Measurements from ENCODE around the gene KANSL1. TPM values are rescaled to one million over a fixed set of nuclear protein-coding genes. Genes with fewer than 3 reads are reported as not detected.

The KANSL1 gene
- total and polyA plus RNA-seq, 9 of the 15 experiments (the other 6 are each of a cell fraction or from before 2014, with no cell fraction given): 3.6 to 55.4 (median 31.8) TPM

- no peak for TF ChIP-seq ZNF766 (CRISPR knock-in tag; conservative IDR thresholded peaks at IDR 0.05)
- no peak for TF ChIP-seq MCM3 (IDR thresholded peaks at IDR 0.05)
- peak; percentile 89 for TF ChIP-seq ELF1 (tag; IDR thresholded peaks at IDR 0.05)
- no peak for TF ChIP-seq HDAC3 (IDR thresholded peaks at IDR 0.05; ENCODE audit: borderline replicate concordance, partially characterized antibody)
- no peak for TF ChIP-seq SETDB1 (IDR thresholded peaks at IDR 0.05; ENCODE audit: low read length)
- peak; percentile 48; the same call in 1 of the 2 replicates for TF ChIP-seq SMAD3 (CRISPR knock-in tag; conservative IDR thresholded peaks at IDR 0.05)
- peak; percentile 70; the same call in 1 of the 2 replicates for TF ChIP-seq ZBTB2 (IDR thresholded peaks at IDR 0.05)
- peak; percentile 15; the same call in 1 of the 2 replicates for TF ChIP-seq ZNF583 (CRISPR knock-in tag; IDR thresholded peaks at IDR 0.05)
- peak; percentile 70 for TF ChIP-seq POU5F1 (IDR thresholded peaks at IDR 0.05; ENCODE audit: borderline replicate concordance, low read depth, low read length, partially characterized antibody)
- TF ChIP-seq ZNF695 (CRISPR knock-in tag; IDR thresholded peaks at IDR 0.05): peak; percentile 59; the same call in 1 of the 2 replicates
- peak; percentile 71; the same call in 1 of the 2 replicates for TF ChIP-seq RHOXF2B (CRISPR knock-in tag; conservative IDR thresholded peaks at IDR 0.05)
- TF ChIP-seq PPARD (CRISPR knock-in tag; IDR thresholded peaks at IDR 0.05): no peak
- no peak for TF ChIP-seq ZNF318 (IDR thresholded peaks at IDR 0.05; ENCODE audit: borderline replicate concordance in 1 of 2, low read depth in 1 of 2)
- TF ChIP-seq YBX1 (IDR thresholded peaks at IDR 0.05): no peak
- no peak for TF ChIP-seq ZNF707 (CRISPR knock-in tag; conservative IDR thresholded peaks at IDR 0.05)
- no peak for TF ChIP-seq MAFF (IDR thresholded peaks at IDR 0.05; ENCODE audit: low read length)
- no peak for TF ChIP-seq ZNF57 (CRISPR knock-in tag; IDR thresholded peaks at IDR 0.05)
- no peak for TF ChIP-seq HINFP (tag; conservative IDR thresholded peaks at IDR 0.05; ENCODE audit: low read depth)
Observed at GRCh38 chr17:46193626-46194392, 580 bp upstream of the KANSL1 start (continued).

Measured in K562 (cell line).